ENCODE results near the gene NDUFS6.
"Not testable (repeated sequence)": the region's sequence is repeated elsewhere in the genome, so short reads cannot be mapped to it uniquely, and the experiment has no call there.

The NDUFS6 gene

GRCh38 chr5:1785984-1786383 lies 15.2 kb upstream of the NDUFS6 start:
- no peak overlapping the region for H3K9ac ChIP-seq (ENCODE audit: low read depth, low read length)
- no peaks in the 10 kb centered on the region for H3K9me3 ChIP-seq (replicated peaks; ENCODE audit: low read length)
- H3K4me2 ChIP-seq (ENCODE audit: low read length): no peak overlapping the region
- peaks cover 25% of the 10 kb centered on the region for H3K4me1 ChIP-seq (ENCODE audit: control insufficient read depth, insufficient read depth, low read length)
- no peaks in the 10 kb centered on the region for H3K36me3 ChIP-seq (ENCODE audit: insufficient read depth, low read length)
- H3K27me3 ChIP-seq (ENCODE audit: control insufficient read depth, insufficient read depth, low read length): no peaks in the 10 kb centered on the region
- H3K4me3 ChIP-seq (ENCODE audit: low read length): no peak overlapping the region

GRCh38 chr5:1786621-1787471 lies 14.4 kb upstream of the NDUFS6 start:
- H3K4me3 ChIP-seq (ENCODE audit: low read length): no peak overlapping the region
- no peak overlapping the region for H3K9ac ChIP-seq (ENCODE audit: low read depth, low read length)
- H3K4me2 ChIP-seq (ENCODE audit: low read length): no peak overlapping the region
- no peaks in the 10 kb centered on the region for H3K27me3 ChIP-seq (ENCODE audit: control insufficient read depth, insufficient read depth, low read length)
- peaks cover 32% of the 10 kb centered on the region for H3K4me1 ChIP-seq (ENCODE audit: control insufficient read depth, insufficient read depth, low read length)
- H3K9me3 ChIP-seq (replicated peaks; ENCODE audit: low read length): no peaks in the 10 kb centered on the region
- no peaks in the 10 kb centered on the region for H3K36me3 ChIP-seq (ENCODE audit: insufficient read depth, low read length)

- Histone ChIP-seq H3K4me1 (ENCODE audit: control insufficient read depth, insufficient read depth, low read length) (peaks cover 39% of the 10 kb centered on the region), H3K4me3 (ENCODE audit: low read length) (no peak overlapping the region), H3K4me2 (ENCODE audit: low read length) (no peak overlapping the region), H3K36me3 (ENCODE audit: insufficient read depth, low read length) (no peaks in the 10 kb centered on the region), H3K9ac (ENCODE audit: low read depth, low read length) (no peak overlapping the region), H3K9me3 (replicated peaks; ENCODE audit: low read length) (no peaks in the 10 kb centered on the region), H3K27me3 (ENCODE audit: control insufficient read depth, insufficient read depth, low read length) (no peaks in the 10 kb centered on the region)
Observed at GRCh38 chr5:1787472-1788047, 13.6 kb upstream of the NDUFS6 start.

- Histone ChIP-seq H3K9me3 (replicated peaks; ENCODE audit: low read length) (no peaks in the 10 kb centered on the region), H3K4me1 (ENCODE audit: control insufficient read depth, insufficient read depth, low read length) (peaks cover 45% of the 10 kb centered on the region), H3K9ac (ENCODE audit: low read depth, low read length) (no peak overlapping the region), H3K4me2 (ENCODE audit: low read length) (no peak overlapping the region), H3K4me3 (ENCODE audit: low read length) (no peak overlapping the region), H3K36me3 (ENCODE audit: insufficient read depth, low read length) (no peaks in the 10 kb centered on the region), H3K27me3 (ENCODE audit: control insufficient read depth, insufficient read depth, low read length) (no peaks in the 10 kb centered on the region)
Observed at GRCh38 chr5:1788200-1788599, 13.0 kb upstream of the NDUFS6 start.

GRCh38 chr5:1788828-1789227 lies 12.4 kb upstream of the NDUFS6 start:
- Histone ChIP-seq H3K9me3 (replicated peaks; ENCODE audit: low read length) (no peaks in the 10 kb centered on the region), H3K27me3 (ENCODE audit: control insufficient read depth, insufficient read depth, low read length) (no peaks in the 10 kb centered on the region), H3K9ac (ENCODE audit: low read depth, low read length) (no peak overlapping the region), H3K4me2 (ENCODE audit: low read length) (peak overlapping the region; percentile 81), H3K4me1 (ENCODE audit: control insufficient read depth, insufficient read depth, low read length) (peaks cover 51% of the 10 kb centered on the region), H3K36me3 (ENCODE audit: insufficient read depth, low read length) (no peaks in the 10 kb centered on the region), H3K4me3 (ENCODE audit: low read length) (no peak overlapping the region)

GRCh38 chr5:1789438-1789833 lies 11.8 kb upstream of the NDUFS6 start:
- peak overlapping the region; percentile 81 for H3K4me2 ChIP-seq (ENCODE audit: low read length)
- H3K27me3 ChIP-seq (ENCODE audit: control insufficient read depth, insufficient read depth, low read length); H3K36me3 ChIP-seq (ENCODE audit: insufficient read depth, low read length); H3K9me3 ChIP-seq (replicated peaks; ENCODE audit: low read length): not testable (repeated sequence)
- peak overlapping the region; percentile 80 for H3K9ac ChIP-seq (ENCODE audit: low read depth, low read length)
- peak overlapping the region; percentile 58 for H3K4me3 ChIP-seq (ENCODE audit: low read length)
- peaks cover 57% of the 10 kb centered on the region for H3K4me1 ChIP-seq (ENCODE audit: control insufficient read depth, insufficient read depth, low read length)

GRCh38 chr5:1789834-1790471 lies 11.3 kb upstream of the NDUFS6 start:
- no peaks in the 10 kb centered on the region for H3K9me3 ChIP-seq (replicated peaks; ENCODE audit: low read length)
- H3K27me3 ChIP-seq (ENCODE audit: control insufficient read depth, insufficient read depth, low read length): no peaks in the 10 kb centered on the region
- H3K36me3 ChIP-seq (ENCODE audit: insufficient read depth, low read length): no peaks in the 10 kb centered on the region
- peak overlapping the region; percentile 81 for H3K4me2 ChIP-seq (ENCODE audit: low read length)
- peak overlapping the region; percentile 80 for H3K9ac ChIP-seq (ENCODE audit: low read depth, low read length)
- peaks cover 61% of the 10 kb centered on the region for H3K4me1 ChIP-seq (ENCODE audit: control insufficient read depth, insufficient read depth, low read length)
- peak overlapping the region; percentile 58 for H3K4me3 ChIP-seq (ENCODE audit: low read length)

- H3K4me3 ChIP-seq (ENCODE audit: low read length): no peak overlapping the region
- no peaks in the 10 kb centered on the region for H3K9me3 ChIP-seq (replicated peaks; ENCODE audit: low read length)
- H3K9ac ChIP-seq (ENCODE audit: low read depth, low read length): peak overlapping the region; percentile 80
- peaks cover 71% of the 10 kb centered on the region for H3K4me1 ChIP-seq (ENCODE audit: control insufficient read depth, insufficient read depth, low read length)
- H3K4me2 ChIP-seq (ENCODE audit: low read length): no peak overlapping the region
- no peaks in the 10 kb centered on the region for H3K36me3 ChIP-seq (ENCODE audit: insufficient read depth, low read length)
- no peaks in the 10 kb centered on the region for H3K27me3 ChIP-seq (ENCODE audit: control insufficient read depth, insufficient read depth, low read length)
Observed at GRCh38 chr5:1791176-1791575, 10.0 kb upstream of the NDUFS6 start.

- Histone ChIP-seq H3K9me3 (replicated peaks; ENCODE audit: low read length) (no peaks in the 10 kb centered on the region), H3K4me3 (ENCODE audit: low read length) (peak overlapping the region; percentile 50), H3K27me3 (ENCODE audit: control insufficient read depth, insufficient read depth, low read length) (no peaks in the 10 kb centered on the region), H3K4me2 (ENCODE audit: low read length) (peak overlapping the region; percentile 70), H3K4me1 (ENCODE audit: control insufficient read depth, insufficient read depth, low read length) (peaks cover 80% of the 10 kb centered on the region), H3K36me3 (ENCODE audit: insufficient read depth, low read length) (peaks cover 13% of the 10 kb centered on the region), H3K9ac (ENCODE audit: low read depth, low read length) (peak overlapping the region; percentile 79)
Observed at GRCh38 chr5:1792842-1793266, 8.4 kb upstream of the NDUFS6 start.

- H3K9ac ChIP-seq (ENCODE audit: low read depth, low read length): peak overlapping the region; percentile 79
- no peaks in the 10 kb centered on the region for H3K27me3 ChIP-seq (ENCODE audit: control insufficient read depth, insufficient read depth, low read length)
- H3K36me3 ChIP-seq (ENCODE audit: insufficient read depth, low read length): peaks cover 18% of the 10 kb centered on the region
- peak overlapping the region; percentile 50 for H3K4me3 ChIP-seq (ENCODE audit: low read length)
- H3K4me1 ChIP-seq (ENCODE audit: control insufficient read depth, insufficient read depth, low read length): peaks cover 84% of the 10 kb centered on the region
- no peaks in the 10 kb centered on the region for H3K9me3 ChIP-seq (replicated peaks; ENCODE audit: low read length)
- H3K4me2 ChIP-seq (ENCODE audit: low read length): peak overlapping the region; percentile 70
Observed at GRCh38 chr5:1793301-1793740, 7.9 kb upstream of the NDUFS6 start.

- Histone ChIP-seq H3K9ac (ENCODE audit: low read depth, low read length) (peak overlapping the region; percentile 79), H3K4me1 (ENCODE audit: control insufficient read depth, insufficient read depth, low read length) (peaks cover 82% of the 10 kb centered on the region), H3K4me3 (ENCODE audit: low read length) (peak overlapping the region; percentile 53), H3K27me3 (ENCODE audit: control insufficient read depth, insufficient read depth, low read length) (no peaks in the 10 kb centered on the region), H3K9me3 (replicated peaks; ENCODE audit: low read length) (no peaks in the 10 kb centered on the region), H3K36me3 (ENCODE audit: insufficient read depth, low read length) (peaks cover 23% of the 10 kb centered on the region), H3K4me2 (ENCODE audit: low read length) (peak overlapping the region; percentile 70)
Observed at GRCh38 chr5:1793966-1794900, 7.0 kb upstream of the NDUFS6 start.
